Activated naive CD8-positive, alpha-beta T cell treated with anti-CD3 and anti-CD28 coated beads, Interleukin-2, amount 10 ng/mL, durations not matched to agents 7 days and 5 days (primary cell): ENCODE measurements around the gene SLBP. TPM values are rescaled to one million over a fixed set of nuclear protein-coding genes. Genes with fewer than 3 reads are reported as not detected.

ENCODE experiments used
- ATAC-seq: fragments of 150-1000 bp; cut with Tn5 transposase; one replicate; pipeline ENCODE4 v1.10.0; 2021; ENCODE audit warnings: low read depth, moderate library complexity
- POLR2A ChIA-PET: fragments of 350-600 bp; sonication (Branson Sonifier 250); formaldehyde crosslinking; loops from one replicate; lab custom pipeline; 2021; ENCODE audit warnings: antibody characterized with exemption; lab: Charles Lee
- DNase-seq: peaks from one replicate; pipeline ENCODE4 v3.0.0; 2021
- H3K27ac Mint-ChIP-seq: one replicate; pipeline ENCODE4 v1.8.0; 2022; ENCODE audit warnings: mild to moderate bottlenecking, mixed read lengths
- H3K27me3 Mint-ChIP-seq: one replicate; pipeline ENCODE4 v1.8.0; 2022; ENCODE audit warnings: mild to moderate bottlenecking, moderate library complexity, mixed read lengths
- H3K36me3 Mint-ChIP-seq: one replicate; pipeline ENCODE4 v1.8.0; 2021; ENCODE audit warnings: mild to moderate bottlenecking, mixed read lengths
- H3K4me1 Mint-ChIP-seq: one replicate; pipeline ENCODE4 v1.8.0; 2021; ENCODE audit warnings: mixed read lengths
- H3K4me3 Mint-ChIP-seq: one replicate; pipeline ENCODE4 v1.8.0; 2022; ENCODE audit warnings: mild to moderate bottlenecking, moderate library complexity, mixed read lengths
- H3K9me3 Mint-ChIP-seq: one replicate; pipeline ENCODE4 v1.8.0; 2021; ENCODE audit warnings: mixed read lengths
- total RNA-seq, 2 experiments: library from RNA; stranded (reverse); gene quantifications; one replicate each; pipeline ENCODE4 v1.2.3, GENCODE V29; 2021

The SLBP gene
- total RNA-seq, 2 experiments from 2014 or later: 99.7 to 103 TPM

- POLR2A ChIA-PET: interaction anchor here (0.6 to 2.7 kb wide), 5 partner anchors 10 to 64 kb away, joined by 3 to 7 read pairs (median 3); no protein-coding TSS in a partner anchor
- Mint-ChIP-seq H3K4me1 (no peaks in the 10 kb centered on the region), H3K27me3 (no peaks in the 10 kb centered on the region), H3K27ac (no peak overlapping the region), H3K36me3 (peaks cover 26% of the 10 kb centered on the region), H3K9me3 (no peaks in the 10 kb centered on the region), H3K4me3 (no peak overlapping the region)
- no peak for DNase-seq
- no peak for ATAC-seq
These were observed 33.0 kb upstream of the SLBP start for GRCh38 chr4:1745165-1745564.

- Mint-ChIP-seq H3K9me3 (no peaks in the 10 kb centered on the region), H3K4me1 (no peaks in the 10 kb centered on the region), H3K27me3 (no peaks in the 10 kb centered on the region), H3K36me3 (peaks cover 28% of the 10 kb centered on the region), H3K27ac (no peak overlapping the region), H3K4me3 (no peak overlapping the region)
- POLR2A ChIA-PET: interaction anchor here (1.2 to 1.4 kb wide), 2 partner anchors 10 to 18 kb away, joined by 3 read pairs; no protein-coding TSS in a partner anchor
- ATAC-seq: no peak
- no peak for DNase-seq
These were observed 32.4 kb upstream of the SLBP start for GRCh38 chr4:1744552-1744951.

- DNase-seq: no peak
- H3K27ac Mint-ChIP-seq: no peak overlapping the region
- H3K27me3 Mint-ChIP-seq: no peaks in the 10 kb centered on the region
- no peak for ATAC-seq
- H3K9me3 Mint-ChIP-seq: no peaks in the 10 kb centered on the region
- no peak overlapping the region for H3K4me3 Mint-ChIP-seq
- POLR2A ChIA-PET: interaction anchor here (1.2 to 1.4 kb wide), 2 partner anchors 11 to 17 kb away, joined by 3 read pairs; no protein-coding TSS in a partner anchor
- H3K4me1 Mint-ChIP-seq: no peaks in the 10 kb centered on the region
- peaks cover 32% of the 10 kb centered on the region for H3K36me3 Mint-ChIP-seq
These were observed 31.9 kb upstream of the SLBP start for GRCh38 chr4:1743975-1744374.

- no peak overlapping the region for H3K4me3 Mint-ChIP-seq
- H3K27ac Mint-ChIP-seq: peak overlapping the region; percentile 56
- peaks cover 36% of the 10 kb centered on the region for H3K36me3 Mint-ChIP-seq
- ATAC-seq: no peak
- POLR2A ChIA-PET: no interaction called here
- H3K4me1 Mint-ChIP-seq: no peaks in the 10 kb centered on the region
- peaks cover 4% of the 10 kb centered on the region for H3K9me3 Mint-ChIP-seq
- no peaks in the 10 kb centered on the region for H3K27me3 Mint-ChIP-seq
- DNase-seq: no peak
These were observed 31.4 kb upstream of the SLBP start for GRCh38 chr4:1743551-1743950.

GRCh38 chr4:1741208-1741607, 29.1 kb upstream of the SLBP start:
- Mint-ChIP-seq H3K27me3 (no peaks in the 10 kb centered on the region), H3K4me1 (no peaks in the 10 kb centered on the region), H3K36me3 (peaks cover 59% of the 10 kb centered on the region), H3K9me3 (peaks cover 6% of the 10 kb centered on the region), H3K4me3 (no peak overlapping the region), H3K27ac (no peak overlapping the region)
- no peak for DNase-seq
- ATAC-seq: no peak
- POLR2A ChIA-PET: no interaction called here

GRCh38 chr4:1740021-1740545, 28.0 kb upstream of the SLBP start:
- Mint-ChIP-seq H3K27me3 (no peaks in the 10 kb centered on the region), H3K9me3 (peaks cover 6% of the 10 kb centered on the region), H3K4me1 (no peaks in the 10 kb centered on the region), H3K27ac (no peak overlapping the region), H3K36me3 (peaks cover 67% of the 10 kb centered on the region), H3K4me3 (no peak overlapping the region)
- ATAC-seq (no peak), DNase-seq (no peak)
- POLR2A ChIA-PET: interaction anchor here (0.8 kb wide), 1 partner anchor 92 kb away, joined by 3 read pairs; no protein-coding TSS in a partner anchor

- ATAC-seq (no peak), DNase-seq (no peak)
- H3K27me3 Mint-ChIP-seq: no peaks in the 10 kb centered on the region
- H3K4me3 Mint-ChIP-seq: no peak overlapping the region
- POLR2A ChIA-PET: interaction anchor here (0.8 kb wide), 1 partner anchor 93 kb away, joined by 3 read pairs; no protein-coding TSS in a partner anchor
- peaks cover 69% of the 10 kb centered on the region for H3K36me3 Mint-ChIP-seq
- H3K4me1 Mint-ChIP-seq: no peaks in the 10 kb centered on the region
- H3K9me3 Mint-ChIP-seq: peaks cover 6% of the 10 kb centered on the region
- no peak overlapping the region for H3K27ac Mint-ChIP-seq
These were observed 27.2 kb upstream of the SLBP start for GRCh38 chr4:1739358-1739757.

- ATAC-seq (no peak), DNase-seq (no peak)
- Mint-ChIP-seq H3K36me3 (peaks cover 61% of the 10 kb centered on the region), H3K9me3 (peaks cover 6% of the 10 kb centered on the region), H3K27me3 (no peaks in the 10 kb centered on the region), H3K27ac (no peak overlapping the region), H3K4me1 (no peaks in the 10 kb centered on the region), H3K4me3 (no peak overlapping the region)
- POLR2A ChIA-PET: no interaction called here
These were observed 26.3 kb upstream of the SLBP start for GRCh38 chr4:1738410-1738809.

GRCh38 chr4:1737666-1738065, 25.5 kb upstream of the SLBP start:
- no peak overlapping the region for H3K27ac Mint-ChIP-seq
- no peak overlapping the region for H3K4me3 Mint-ChIP-seq
- no peaks in the 10 kb centered on the region for H3K27me3 Mint-ChIP-seq
- ATAC-seq: no peak
- DNase-seq: no peak
- POLR2A ChIA-PET: no interaction called here
- peaks cover 6% of the 10 kb centered on the region for H3K9me3 Mint-ChIP-seq
- peaks cover 67% of the 10 kb centered on the region for H3K36me3 Mint-ChIP-seq
- peaks cover 2% of the 10 kb centered on the region for H3K4me1 Mint-ChIP-seq

GRCh38 chr4:1736812-1737211, 24.7 kb upstream of the SLBP start:
- Mint-ChIP-seq H3K9me3 (peaks cover 6% of the 10 kb centered on the region), H3K36me3 (peaks cover 69% of the 10 kb centered on the region), H3K4me1 (peaks cover 2% of the 10 kb centered on the region), H3K4me3 (no peak overlapping the region), H3K27ac (no peak overlapping the region), H3K27me3 (no peaks in the 10 kb centered on the region)
- POLR2A ChIA-PET: interaction anchor here (1.1 kb wide), 1 partner anchor 9 kb away, joined by 4 read pairs; no protein-coding TSS in a partner anchor
- ATAC-seq (no peak), DNase-seq (no peak)

GRCh38 chr4:1735215-1735614, 23.1 kb upstream of the SLBP start:
- Mint-ChIP-seq H3K4me1 (peaks cover 2% of the 10 kb centered on the region), H3K36me3 (peaks cover 64% of the 10 kb centered on the region), H3K27ac (no peak overlapping the region), H3K27me3 (no peaks in the 10 kb centered on the region), H3K9me3 (peaks cover 6% of the 10 kb centered on the region), H3K4me3 (no peak overlapping the region)
- POLR2A ChIA-PET: interaction anchor here (1.0 kb wide), 1 partner anchor 10 kb away, joined by 3 read pairs; no protein-coding TSS in a partner anchor
- DNase-seq: no peak
- no peak for ATAC-seq

- no peak overlapping the region for H3K4me3 Mint-ChIP-seq
- DNase-seq (no peak), ATAC-seq (no peak)
- no peaks in the 10 kb centered on the region for H3K9me3 Mint-ChIP-seq
- POLR2A ChIA-PET: no interaction called here
- H3K36me3 Mint-ChIP-seq: peaks cover 61% of the 10 kb centered on the region
- no peaks in the 10 kb centered on the region for H3K27me3 Mint-ChIP-seq
- H3K27ac Mint-ChIP-seq: no peak overlapping the region
- peaks cover 14% of the 10 kb centered on the region for H3K4me1 Mint-ChIP-seq
These were observed 20.8 kb upstream of the SLBP start for GRCh38 chr4:1732911-1733310.

- Mint-ChIP-seq H3K27me3 (no peaks in the 10 kb centered on the region), H3K4me3 (no peak overlapping the region), H3K9me3 (no peaks in the 10 kb centered on the region), H3K27ac (no peak overlapping the region), H3K4me1 (peaks cover 18% of the 10 kb centered on the region), H3K36me3 (peaks cover 54% of the 10 kb centered on the region)
- DNase-seq (no peak), ATAC-seq (no peak)
- POLR2A ChIA-PET: interaction anchor here (0.9 kb wide), 1 partner anchor 10 kb away, joined by 5 read pairs; the partner anchor contains the start of genes TACC3 and TMEM129
These were observed 19.1 kb upstream of the SLBP start for GRCh38 chr4:1731180-1731579.

GRCh38 chr4:1730532-1731135, 18.5 kb upstream of the SLBP start:
- no peak for DNase-seq
- H3K27ac Mint-ChIP-seq: no peak overlapping the region
- H3K4me3 Mint-ChIP-seq: no peak overlapping the region
- H3K4me1 Mint-ChIP-seq: peaks cover 21% of the 10 kb centered on the region
- no peaks in the 10 kb centered on the region for H3K9me3 Mint-ChIP-seq
- POLR2A ChIA-PET: interaction anchor here (0.9 to 1.9 kb wide), 2 partner anchors 10 to 37 kb away, joined by 5 to 7 read pairs; partner anchors contain the start of genes TACC3 and TMEM129
- no peaks in the 10 kb centered on the region for H3K27me3 Mint-ChIP-seq
- ATAC-seq: no peak
- H3K36me3 Mint-ChIP-seq: peaks cover 52% of the 10 kb centered on the region
